Body of pancreas (tissue), 4 donors: Measurements from ENCODE around the gene SCN5A.

ENCODE experiments used
- CTCF ChIP-seq, 7 experiments: fragments of 450-650 bp in 4 of 7; fragments of 200-600 bp in 3 of 7; sonication (generic) in 3 of 7; IDR thresholded peaks; one replicate each; pipeline ENCODE4 v1.5.1; 2016 to 2019; ENCODE audit warnings: antibody characterized with exemption in 7 of 7
- POLR2A ChIP-seq, 3 donors: fragments of 450-650 bp; IDR thresholded peaks; one replicate each; pipeline ENCODE4 v1.6.1; 2016; ENCODE audit warnings: antibody characterized with exemption in 3 of 3, mild to moderate bottlenecking in 2 of 3

DNA sequence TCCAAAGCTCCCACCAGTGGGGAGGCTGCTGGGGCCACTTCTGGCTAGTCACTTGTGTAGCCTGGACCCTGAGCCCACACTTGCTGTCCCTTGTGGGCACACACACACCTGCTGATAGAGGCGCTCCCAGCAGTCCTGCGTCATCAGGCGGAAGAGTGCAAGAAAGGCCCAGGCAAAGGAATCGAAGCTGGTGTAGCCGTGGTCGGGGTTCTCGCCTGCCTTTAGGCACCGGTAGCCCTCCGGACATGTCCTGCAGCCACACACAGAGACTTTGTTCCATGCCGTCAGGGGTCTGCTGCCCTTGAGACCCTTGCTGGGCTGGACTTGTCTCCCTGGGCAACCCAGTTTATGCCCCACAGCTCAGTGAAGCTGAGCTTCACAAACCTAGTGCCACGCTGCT, 42.9 kb downstream of the SCN5A start:
- TF ChIP-seq POLR2A (IDR thresholded peaks at IDR 0.05) (no peak), CTCF (IDR thresholded peaks at IDR 0.05) (no peak)
